Mucosa of descending colon (tissue), 3 donors: ENCODE data around the gene ZNF821. TPM values are rescaled to one million over a fixed set of nuclear protein-coding genes. Genes with fewer than 3 reads are reported as not detected.
"Not testable (repeated sequence)": the region's sequence is repeated elsewhere in the genome, so short reads cannot be mapped to it uniquely, and the experiment has no call there.

Experiments
- ATAC-seq: fragments of 200-7000 bp; cut with Tn5 transposase; one replicate; pipeline ENCODE4 v1.9.1; 2020; ENCODE audit warnings: mild to moderate bottlenecking, moderate library complexity
- DNase-seq, 3 donors: peaks; one replicate each; pipeline ENCODE4 v3.0.0-alpha.2; 2020
- H3K36me3 ChIP-seq: fragments of 200-600 bp; one replicate; pipeline ENCODE4 v1.8.0; 2021; ENCODE audit warnings: low read depth, mild to moderate bottlenecking
- H3K4me1 ChIP-seq: fragments of 200-600 bp; one replicate; pipeline ENCODE4 v1.8.0; 2021; ENCODE audit warnings: low read depth, mild to moderate bottlenecking
- H3K4me3 ChIP-seq: fragments of 200-600 bp; one replicate; pipeline ENCODE4 v1.8.0; 2021; ENCODE audit warnings: mild to moderate bottlenecking
- H3K9me3 ChIP-seq: fragments of 200-600 bp; one replicate; pipeline ENCODE4 v1.8.0; 2021; ENCODE audit warnings: mild to moderate bottlenecking
- intact Hi-C, 2 donors: fragments of 100-400 bp; cut with DNase I in 1 of 2; cut with micrococcal nuclease in 1 of 2; formaldehyde crosslinking; loops; one replicate each; pipeline versions ENCODE4 v1.11.0 to v1.11.1; 2022; cut with DNase I, micrococcal nuclease
- total RNA-seq, 3 donors: library from RNA; stranded (reverse); fragmentation: NEBNext Ultra II Directional in 2 of 3; extraction: Animal tissue kit (Norgen Biotek cat#: 25700) in 2 of 3; gene quantifications; one replicate each; pipeline versions ENCODE4 v1.2.1 to v1.2.4, GENCODE V29; 2021 to 2023
- TF ChIP-seq, protein P1 (sequence below): fragments of 200-600 bp; IDR thresholded peaks from one replicate; pipeline ENCODE4 v1.8.0; 2022; ENCODE audit warnings: antibody characterized with exemption, mild to moderate bottlenecking
- donor health status: DM: no; HTN: no; CAD: no; lungs with moderate emphysema.
- donor health status: DM: no; HTN: no; CAD: no.
- donor health status: DM: no; HTN: yes; CAD: no.

Gene ZNF821
- total RNA-seq, 3 donors from 2014 or later = 10.2 to 13.7 (median 12.7) TPM

DNA sequence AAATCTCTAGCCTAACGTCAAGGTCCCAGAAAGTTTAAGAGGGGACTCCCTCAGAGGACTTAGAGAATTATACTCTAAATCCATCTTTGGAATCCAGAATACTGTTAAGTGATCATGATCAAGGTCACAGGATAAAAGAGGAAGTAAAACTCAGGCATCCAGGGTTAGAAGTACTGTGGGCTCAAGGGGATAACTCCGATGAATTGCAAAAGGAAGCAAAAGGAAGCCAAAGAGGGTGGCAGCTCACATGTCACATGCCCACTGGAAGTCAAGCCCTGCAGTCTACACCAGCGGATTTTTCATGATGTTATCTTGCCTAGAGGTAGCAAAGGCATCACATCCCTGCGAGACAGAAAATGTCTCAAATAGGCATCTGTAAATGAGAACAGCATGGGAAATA, 3.8 kb downstream of the ZNF821 start:
- intact Hi-C loops = no loop called here
- ATAC-seq = no peak

DNA sequence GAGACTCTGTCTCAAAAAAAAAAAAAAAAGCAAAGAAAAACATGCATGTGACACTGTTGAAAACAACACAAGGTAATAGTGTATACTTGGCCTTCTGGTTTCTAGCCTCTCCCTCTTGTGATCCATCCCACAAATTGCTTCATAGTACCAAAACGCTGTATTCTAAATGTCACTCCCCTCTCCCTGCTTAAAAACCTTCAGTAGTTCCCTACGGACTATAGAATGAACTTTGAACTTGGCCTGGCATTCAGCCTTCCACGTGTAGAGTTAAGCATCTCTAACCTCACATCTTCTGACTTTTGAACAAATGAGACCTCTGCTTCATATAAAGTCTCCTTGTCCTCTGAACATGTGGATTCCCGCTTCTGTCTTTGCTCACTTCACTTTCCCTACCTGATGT, 5.1 kb downstream of the ZNF821 start:
- Histone ChIP-seq H3K36me3 (no peaks in the 10 kb centered on the region), H3K4me1 (no peaks in the 10 kb centered on the region), H3K4me3 (no peak overlapping the region), H3K9me3 (no peaks in the 10 kb centered on the region)
- ATAC-seq = no peak
- TF ChIP-seq, protein P1, sequence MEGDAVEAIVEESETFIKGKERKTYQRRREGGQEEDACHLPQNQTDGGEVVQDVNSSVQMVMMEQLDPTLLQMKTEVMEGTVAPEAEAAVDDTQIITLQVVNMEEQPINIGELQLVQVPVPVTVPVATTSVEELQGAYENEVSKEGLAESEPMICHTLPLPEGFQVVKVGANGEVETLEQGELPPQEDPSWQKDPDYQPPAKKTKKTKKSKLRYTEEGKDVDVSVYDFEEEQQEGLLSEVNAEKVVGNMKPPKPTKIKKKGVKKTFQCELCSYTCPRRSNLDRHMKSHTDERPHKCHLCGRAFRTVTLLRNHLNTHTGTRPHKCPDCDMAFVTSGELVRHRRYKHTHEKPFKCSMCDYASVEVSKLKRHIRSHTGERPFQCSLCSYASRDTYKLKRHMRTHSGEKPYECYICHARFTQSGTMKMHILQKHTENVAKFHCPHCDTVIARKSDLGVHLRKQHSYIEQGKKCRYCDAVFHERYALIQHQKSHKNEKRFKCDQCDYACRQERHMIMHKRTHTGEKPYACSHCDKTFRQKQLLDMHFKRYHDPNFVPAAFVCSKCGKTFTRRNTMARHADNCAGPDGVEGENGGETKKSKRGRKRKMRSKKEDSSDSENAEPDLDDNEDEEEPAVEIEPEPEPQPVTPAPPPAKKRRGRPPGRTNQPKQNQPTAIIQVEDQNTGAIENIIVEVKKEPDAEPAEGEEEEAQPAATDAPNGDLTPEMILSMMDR = no peak
- intact Hi-C loops = no loop called here
- DNase-seq = no peak

More for the DNA sequence above, 3.8 kb downstream of the ZNF821 start:
- Histone ChIP-seq H3K36me3 (no peaks in the 10 kb centered on the region), H3K4me3 (no peak overlapping the region), H3K4me1 (no peaks in the 10 kb centered on the region), H3K9me3 (no peaks in the 10 kb centered on the region)
- no peak for DNase-seq
- TF ChIP-seq, protein P1 = no peak

DNA sequence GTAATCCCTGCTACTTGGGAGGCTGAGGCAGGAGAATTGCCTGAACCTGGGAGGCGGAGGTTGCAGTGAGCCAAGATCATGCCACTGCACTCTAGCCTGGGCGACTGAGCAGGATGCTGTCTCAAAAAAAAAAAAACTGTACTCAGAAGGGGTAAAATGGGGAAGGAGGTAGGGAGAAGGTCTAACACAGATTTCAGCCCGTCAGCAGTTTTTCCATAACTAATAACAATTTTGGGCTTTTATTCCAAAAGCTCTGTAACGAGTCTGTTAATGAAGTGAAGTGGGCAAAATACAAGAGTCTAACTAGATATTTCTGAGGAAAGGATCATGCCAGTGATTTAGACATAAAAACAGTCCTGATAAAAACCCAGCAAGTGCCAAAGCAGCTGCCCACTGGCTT, 10.8 kb downstream of the ZNF821 start:
- TF ChIP-seq, protein P1 = no peak
- Histone ChIP-seq H3K4me3 (no peak overlapping the region), H3K36me3 (no peaks in the 10 kb centered on the region), H3K4me1 (no peaks in the 10 kb centered on the region), H3K9me3 (no peaks in the 10 kb centered on the region)
- no peak for ATAC-seq
- DNase-seq = no peak
- intact Hi-C loops = no loop called here

DNA sequence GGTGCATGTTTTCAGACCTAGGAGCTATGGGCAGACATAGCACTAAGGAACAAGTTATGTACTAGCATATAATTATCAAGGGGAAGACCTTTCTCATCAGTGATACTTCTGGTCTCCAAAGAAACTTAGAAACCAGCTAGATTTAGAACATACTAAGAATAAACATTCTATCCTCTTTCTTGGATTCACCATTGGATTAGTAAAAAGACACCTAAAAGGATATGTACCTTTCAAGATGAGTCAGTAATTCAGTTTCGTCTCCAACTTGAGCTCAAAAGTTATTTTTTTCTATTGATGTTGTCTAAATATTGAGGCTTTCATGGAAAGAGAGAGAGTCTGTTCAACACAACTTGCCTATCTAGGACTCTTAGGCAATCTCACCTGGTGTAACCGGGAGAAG, 13.2 kb downstream of the ZNF821 start:
- ATAC-seq (no peak), DNase-seq (no peak)
- Histone ChIP-seq H3K4me3 (no peak overlapping the region), H3K36me3 (no peaks in the 10 kb centered on the region), H3K9me3 (no peaks in the 10 kb centered on the region), H3K4me1 (no peaks in the 10 kb centered on the region)
- TF ChIP-seq, protein P1 = no peak
- intact Hi-C loops = no loop called here

- Histone ChIP-seq H3K9me3 (no peaks in the 10 kb centered on the region), H3K4me3 (no peak overlapping the region), H3K36me3 (no peaks in the 10 kb centered on the region), H3K4me1 (no peaks in the 10 kb centered on the region)
- intact Hi-C loops = no loop called here
- no peak for DNase-seq
- TF ChIP-seq, protein P1 = no peak
- ATAC-seq = no peak
Measured at GRCh38 chr16:71869089-71869488, 14.9 kb downstream of the ZNF821 start.

- no peak for DNase-seq
- no peaks in the 10 kb centered on the region for H3K9me3 ChIP-seq
- H3K36me3 ChIP-seq = no peaks in the 10 kb centered on the region
- no peaks in the 10 kb centered on the region for H3K4me1 ChIP-seq
- TF ChIP-seq, protein P1 = no peak
- intact Hi-C loops = no loop called here
- no peak for ATAC-seq
- H3K4me3 ChIP-seq = no peak overlapping the region
Measured at GRCh38 chr16:71867939-71868338, 16.0 kb downstream of the ZNF821 start.

DNA sequence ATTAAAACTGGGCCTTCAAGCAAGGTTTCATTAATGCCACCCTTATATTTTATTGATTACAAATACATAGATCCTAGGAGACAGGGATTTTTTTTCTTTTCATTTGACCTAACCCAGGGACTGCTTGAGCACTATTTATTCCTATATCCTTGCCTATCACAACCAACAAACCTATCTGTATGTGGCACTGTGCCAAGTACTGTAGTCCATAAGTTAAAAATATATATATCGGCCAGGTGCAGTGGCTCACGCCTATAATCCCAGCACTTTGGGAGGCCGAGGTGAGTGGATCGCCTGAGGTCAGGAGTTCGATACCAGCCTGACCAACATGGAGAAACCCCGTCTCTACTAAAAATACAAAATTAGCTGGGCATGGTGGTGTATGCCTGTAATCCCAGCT, 16.8 kb downstream of the ZNF821 start:
- H3K36me3 ChIP-seq, H3K9me3 ChIP-seq, intact Hi-C loops, DNase-seq, H3K4me3 ChIP-seq, H3K4me1 ChIP-seq, ATAC-seq: not testable (repeated sequence)
